HepG2 (cell line): ENCODE data around the gene TOP1. TPM values are rescaled to one million over a fixed set of nuclear protein-coding genes. Genes with fewer than 3 reads are reported as not detected.

Experiments used
- ATAD3A ChIP-seq: sonication (generic); formaldehyde crosslinking; IDR thresholded peaks from 2 replicates; pipeline ENCODE4 v1.4.0; 2020; ENCODE audit warnings: missing genetic modification reagents
- ATF5 ChIP-seq: sonication (generic); formaldehyde crosslinking; IDR thresholded peaks from 2 replicates; pipeline ENCODE4 v1.4.0; 2020; ENCODE audit warnings: mild to moderate bottlenecking, low read depth, missing genetic modification reagents
- CAMTA2 ChIP-seq: sonication (generic); formaldehyde crosslinking; IDR thresholded peaks from 2 replicates; pipeline ENCODE4 v1.4.0; 2020; ENCODE audit warnings: mild to moderate bottlenecking, missing genetic modification reagents, borderline replicate concordance
- CREM ChIP-seq, 2 experiments: sonication (generic) in 1 of 2; formaldehyde crosslinking in 1 of 2; IDR thresholded peaks; 2 replicates each; pipeline versions ENCODE4 v1.4.0 to v1.6.1; 2016 to 2020; ENCODE audit warnings: antibody characterized with exemption in 1 of 2, mild to moderate bottlenecking in 1 of 2, missing genetic modification reagents in 1 of 2
- FUBP1 ChIP-seq: sonication (generic); formaldehyde crosslinking; IDR thresholded peaks from 2 replicates; pipeline ENCODE4 v1.5.1; 2020; ENCODE audit warnings: missing genetic modification reagents, mild to moderate bottlenecking, borderline replicate concordance
- GFI1 ChIP-seq: sonication (generic); formaldehyde crosslinking; IDR thresholded peaks from 2 replicates; pipeline ENCODE4 v1.5.0; 2020; ENCODE audit warnings: missing genetic modification reagents, mild to moderate bottlenecking, borderline replicate concordance
- HOXD1 ChIP-seq: sonication (generic); formaldehyde crosslinking; IDR thresholded peaks from 2 replicates; pipeline ENCODE4 v1.5.0; 2020; ENCODE audit warnings: missing genetic modification reagents
- IKZF1 ChIP-seq: fragments of 450-650 bp; IDR thresholded peaks from 2 replicates; pipeline ENCODE4 v1.7.1; 2016
- MAFG ChIP-seq: sonication (generic); formaldehyde crosslinking; IDR thresholded peaks from 2 replicates; pipeline ENCODE4 v1.5.1; 2020; ENCODE audit warnings: mild to moderate bottlenecking, missing genetic modification reagents
- MEIS1 ChIP-seq: sonication (generic); formaldehyde crosslinking; IDR thresholded peaks from 2 replicates; pipeline ENCODE4 v1.9.0; 2021; ENCODE audit warnings: mild to moderate bottlenecking, missing genetic modification reagents, moderate library complexity, borderline replicate concordance
- RFXANK ChIP-seq: IDR thresholded peaks from 2 replicates; pipeline ENCODE4 v1.6.1; 2016
- SNAI1 ChIP-seq: sonication (generic); formaldehyde crosslinking; IDR thresholded peaks from 2 replicates; pipeline ENCODE4 v1.5.0; 2020; ENCODE audit warnings: mild to moderate bottlenecking, missing genetic modification reagents, borderline replicate concordance
- TBL1XR1 ChIP-seq: fragments of 150-350 bp; IDR thresholded peaks from 2 replicates; pipeline ENCODE4 v1.6.1; 2014; ENCODE audit warnings: borderline replicate concordance, low read length; ENCODE audit not compliant: partially characterized antibody
- ZNF256 ChIP-seq: sonication (generic); formaldehyde crosslinking; conservative IDR thresholded peaks from 2 replicates; pipeline ENCODE4 v1.4.0; 2020; ENCODE audit warnings: missing genetic modification reagents
- ZNF292 ChIP-seq: sonication (generic); formaldehyde crosslinking; IDR thresholded peaks from 2 replicates; pipeline ENCODE4 v1.8.1; 2022; ENCODE audit warnings: mild to moderate bottlenecking, low read depth, missing genetic modification reagents, borderline replicate concordance
- ZNF367 ChIP-seq: sonication (generic); formaldehyde crosslinking; IDR thresholded peaks from 2 replicates; pipeline ENCODE4 v1.4.0; 2020; ENCODE audit warnings: missing genetic modification reagents, borderline replicate concordance
- ZNF382 ChIP-seq: sonication (generic); formaldehyde crosslinking; IDR thresholded peaks from 2 replicates; pipeline ENCODE4 v1.5.0; 2020; ENCODE audit warnings: missing genetic modification reagents, mild to moderate bottlenecking, borderline replicate concordance
- ZNF530 ChIP-seq: sonication (generic); formaldehyde crosslinking; IDR thresholded peaks from 2 replicates; pipeline ENCODE4 v1.5.0; 2020; ENCODE audit warnings: low read depth, mild to moderate bottlenecking, missing genetic modification reagents
- ZNF724P ChIP-seq: sonication (generic); formaldehyde crosslinking; IDR thresholded peaks from 2 replicates; pipeline ENCODE4 v1.8.0; 2022; ENCODE audit warnings: missing genetic modification reagents, borderline replicate concordance
- ZNF776 ChIP-seq: sonication (generic); formaldehyde crosslinking; IDR thresholded peaks from 2 replicates; pipeline ENCODE4 v1.4.0; 2020; ENCODE audit warnings: mild to moderate bottlenecking, missing genetic modification reagents
- ZNF784 ChIP-seq: sonication (generic); formaldehyde crosslinking; IDR thresholded peaks from 2 replicates; pipeline ENCODE4 v1.5.1; 2020; ENCODE audit warnings: missing genetic modification reagents, mild to moderate bottlenecking, borderline replicate concordance
- ZSCAN30 ChIP-seq: sonication (generic); formaldehyde crosslinking; IDR thresholded peaks from 2 replicates; pipeline ENCODE4 v1.5.0; 2020; ENCODE audit warnings: mild to moderate bottlenecking, missing genetic modification reagents
- polyA plus RNA-seq, 8 experiments: library from polyadenylated mRNA; depleted of rRNA in 3 of 8; stranded (reverse) in 7 of 8; unstranded in 1 of 8; fragments of >200 nt; fragmentation: Illumina TruSeq in 4 of 8; extraction: Trizol in 4 of 8; gene quantifications; 2 replicates each; pipeline versions ENCODE4 v1.2.1 to v1.2.3, GENCODE V29; 2011 to 2016; ENCODE audit warnings: low read depth in 4 of 8, missing spikeins in 1 of 8, mixed read lengths in 1 of 8; ENCODE audit not compliant: insufficient read depth in 1 of 8
- total RNA-seq, 5 experiments: library from RNA; depleted of rRNA; stranded (reverse); fragments of >200 nt; fragmentation: Illumina TruSeq; extraction: Trizol; gene quantifications; 2 replicates each; pipeline ENCODE4 v1.2.3, GENCODE V29; 2016; ENCODE audit warnings: low read depth in 1 of 5
- TF ChIP-seq, protein P1 (sequence below): sonication (generic); formaldehyde crosslinking; IDR thresholded peaks from 2 replicates; pipeline ENCODE4 v1.8.0; 2022; ENCODE audit warnings: missing genetic modification reagents, mild to moderate bottlenecking, inconsistent platforms, borderline replicate concordance

Gene TOP1
- total and polyA plus RNA-seq, 2 of the 13 experiments (the other 11 are each of a cell fraction or from before 2014, with no cell fraction given), result 10.2 to 19.4 TPM

DNA sequence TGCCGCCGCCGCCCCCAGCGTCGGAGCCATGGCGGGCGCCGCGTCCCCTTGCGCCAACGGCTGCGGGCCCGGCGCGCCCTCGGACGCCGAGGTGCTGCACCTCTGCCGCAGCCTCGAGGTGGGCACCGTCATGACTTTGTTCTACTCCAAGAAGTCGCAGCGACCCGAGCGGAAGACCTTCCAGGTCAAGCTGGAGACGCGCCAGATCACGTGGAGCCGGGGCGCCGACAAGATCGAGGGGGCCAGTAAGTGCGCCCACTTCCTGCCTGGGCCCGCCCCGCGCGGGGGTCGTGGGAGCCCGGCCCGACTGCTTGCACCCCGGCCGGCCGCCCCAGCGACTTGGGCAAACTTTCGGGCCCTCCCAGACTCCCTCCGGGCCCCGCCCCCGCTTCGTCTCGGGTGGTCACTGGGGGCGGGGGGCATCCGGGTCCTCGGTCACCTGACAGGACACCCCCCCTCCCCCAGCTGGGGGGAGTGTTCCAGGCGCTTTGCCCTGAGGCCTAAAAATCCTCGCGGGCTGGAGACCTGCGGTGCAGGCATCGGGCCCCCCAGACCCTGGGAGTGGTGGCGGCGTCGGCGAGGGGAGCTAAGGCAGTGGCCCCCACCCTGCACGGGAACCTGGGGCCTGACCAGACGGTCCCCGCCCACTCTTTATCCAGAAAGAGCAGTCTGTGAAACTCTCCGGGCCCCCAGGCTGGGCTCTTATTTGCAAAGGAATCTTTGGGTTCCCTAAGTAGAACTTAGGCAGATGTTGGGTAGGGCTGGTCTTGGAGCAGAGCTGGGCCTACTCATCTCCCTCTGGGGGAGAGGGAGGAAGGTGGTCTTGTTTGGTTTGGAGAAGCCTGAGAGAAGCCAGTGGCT, 109.2 kb downstream of the TOP1 start (continued):
- TF ChIP-seq, protein P1, sequence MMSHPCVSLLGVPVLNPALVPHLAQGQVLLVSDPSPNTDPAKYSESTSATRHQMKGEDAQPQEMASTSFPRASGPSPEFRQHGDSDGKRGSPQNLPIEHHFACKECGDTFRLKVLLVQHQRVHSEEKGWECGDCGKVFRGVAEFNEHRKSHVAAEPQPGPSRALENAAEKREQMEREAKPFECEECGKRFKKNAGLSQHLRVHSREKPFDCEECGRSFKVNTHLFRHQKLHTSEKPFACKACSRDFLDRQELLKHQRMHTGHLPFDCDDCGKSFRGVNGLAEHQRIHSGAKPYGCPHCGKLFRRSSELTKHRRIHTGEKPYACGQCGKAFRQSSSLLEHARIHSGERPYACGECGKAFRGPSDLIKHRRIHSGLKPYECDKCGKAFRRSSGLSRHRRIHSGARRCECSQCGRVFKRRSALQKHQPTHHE, result 0 out of 2 replicates have a peak, but pooled peaks have one; percentile 22
- TF ChIP-seq ZNF256 (CRISPR knock-in tag), result no peak
- peak; percentile 54; the same call in 1 of the 2 replicates for TF ChIP-seq SNAI1 (CRISPR knock-in tag)
- TF ChIP-seq FUBP1 (CRISPR knock-in tag), result peak; percentile 85; the same call in 1 of the 2 replicates
- TF ChIP-seq ZNF367, result no peak
- TF ChIP-seq ATAD3A (CRISPR knock-in tag), result 0 out of 2 replicates have a peak, but pooled peaks have one; percentile 48
- peak; percentile 50; the same call in 1 of the 2 replicates for TF ChIP-seq HOXD1
- no peak for TF ChIP-seq ZSCAN30 (CRISPR knock-in tag)
- 0 out of 2 replicates have a peak, but pooled peaks have one; percentile 51 for TF ChIP-seq MAFG (CRISPR knock-in tag)
- no peak; the same call in 1 of the 2 replicates for TF ChIP-seq MEIS1 (CRISPR knock-in tag)
- TF ChIP-seq ZNF784, result no peak
- TF ChIP-seq ZNF776 (CRISPR knock-in tag), result no peak; the same call in 1 of the 2 replicates
- TF ChIP-seq ZNF724P (CRISPR knock-in tag), result no peak
- no peak for TF ChIP-seq RFXANK (CRISPR knock-in tag)
- no peak for TF ChIP-seq IKZF1
- TF ChIP-seq TBL1XR1, result no peak
- TF ChIP-seq ZNF292, result peak; percentile 55; the same call in 1 of the 2 replicates
- TF ChIP-seq CAMTA2 (CRISPR knock-in tag), result no peak
- TF ChIP-seq ZNF530 (CRISPR knock-in tag), result no peak
- TF ChIP-seq ATF5 (CRISPR knock-in tag), result no peak
- TF ChIP-seq ZNF382 (CRISPR knock-in tag), result no peak
- TF ChIP-seq GFI1 (CRISPR knock-in tag), result peak; percentile 82
- no peak for TF ChIP-seq CREM (IDR thresholded peaks at IDR 0.05)
- TF ChIP-seq CREM (CRISPR knock-in tag; IDR thresholded peaks at IDR 0.05), result no peak
